GM19372 (cell line): ENCODE measurements around the gene CDK13.

Experiments used
- ATAC-seq: cut with Tn5 transposase; IDR thresholded peaks from one replicate; pipeline ENCODE4 v1.9.1; 2021; ENCODE audit warnings: mild to moderate bottlenecking, low read depth, moderate library complexity; ENCODE audit not compliant: unreplicated experiment

The CDK13 gene

DNA sequence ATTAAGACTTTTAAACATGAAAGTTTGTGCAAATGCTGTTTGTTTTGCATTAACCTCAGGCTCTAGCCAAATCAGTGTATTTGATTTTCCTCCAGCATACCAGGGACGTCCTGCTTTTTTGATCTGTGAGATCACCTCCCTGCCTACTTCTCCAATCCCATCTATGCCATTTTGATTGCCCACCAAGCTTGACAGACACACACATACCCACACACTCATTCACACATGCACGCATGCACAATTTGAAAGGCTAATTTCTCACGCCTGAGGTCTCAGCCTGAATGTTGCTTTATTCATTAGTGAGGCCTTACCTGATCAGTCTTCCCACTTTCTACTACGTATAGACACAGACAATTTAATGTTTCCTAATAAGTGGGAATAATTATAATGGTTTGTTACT lies 53.5 kb downstream of the CDK13 start:
- ATAC-seq = no peak

DNA sequence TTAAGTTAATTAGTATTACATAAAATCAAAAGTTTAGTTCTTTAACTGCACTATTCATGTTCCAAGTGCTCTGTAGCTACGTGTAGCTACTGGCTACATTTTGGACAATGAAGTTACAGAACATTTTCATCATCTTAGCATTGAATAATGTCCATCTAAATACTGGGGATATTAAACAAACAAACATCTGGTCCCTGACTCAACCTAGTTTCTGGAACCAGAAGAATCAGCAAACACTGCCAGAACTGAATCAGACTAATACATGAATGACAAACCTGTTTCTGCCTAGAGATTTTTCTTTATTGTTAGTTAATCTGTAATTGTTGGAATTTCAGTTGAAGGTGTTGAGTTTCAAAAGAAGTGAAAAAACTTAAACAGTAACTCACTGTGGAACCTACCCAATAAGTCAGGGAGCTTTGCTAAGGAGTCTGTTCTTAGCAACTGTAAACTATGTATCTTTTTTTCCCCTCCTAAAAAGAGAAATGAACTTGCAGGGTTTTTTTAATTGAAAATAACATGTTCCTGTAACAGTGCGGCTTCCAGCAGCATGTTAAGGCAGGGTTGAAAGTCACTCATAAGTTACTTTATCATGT lies 58.3 kb downstream of the CDK13 start:
- ATAC-seq = no peak

DNA sequence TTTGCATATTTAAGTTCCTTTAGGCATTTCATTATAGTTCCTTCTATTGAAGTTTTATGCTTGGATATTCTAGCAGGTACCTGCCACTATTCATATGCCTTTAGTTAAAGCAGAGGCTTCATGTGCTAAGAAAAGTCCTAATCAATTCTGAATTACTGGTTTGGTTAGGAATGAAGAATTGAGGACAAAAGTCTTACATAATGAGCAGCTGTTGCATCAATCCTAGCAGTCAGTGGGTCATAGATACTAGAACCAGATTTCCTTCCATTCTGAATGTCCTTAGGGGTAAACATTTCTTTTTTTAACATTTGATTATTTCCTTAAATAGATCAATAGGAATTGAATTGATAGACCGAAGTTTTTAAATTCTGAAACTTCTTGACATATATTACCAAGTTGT lies 59.2 kb downstream of the CDK13 start:
- ATAC-seq = no peak

DNA sequence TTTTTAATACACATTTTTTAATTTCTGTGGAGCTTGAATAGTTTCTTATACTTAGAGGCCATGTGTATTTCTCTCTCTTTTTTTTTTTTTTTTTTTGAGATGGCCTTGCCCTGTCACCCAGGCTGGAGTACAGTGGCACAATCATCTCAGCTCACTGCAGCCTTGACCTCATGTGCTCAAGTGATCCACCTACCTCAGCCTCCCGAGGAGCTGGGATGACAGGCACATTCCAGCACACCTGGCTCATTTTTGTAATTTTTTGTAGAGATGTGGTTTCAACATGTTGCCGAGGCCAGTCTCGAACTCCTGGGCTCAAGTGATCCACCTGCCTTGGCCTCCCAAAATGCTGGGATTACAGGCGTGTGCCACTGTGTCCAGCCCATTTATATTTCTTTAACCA lies 64.3 kb downstream of the CDK13 start:
- no peak for ATAC-seq

DNA sequence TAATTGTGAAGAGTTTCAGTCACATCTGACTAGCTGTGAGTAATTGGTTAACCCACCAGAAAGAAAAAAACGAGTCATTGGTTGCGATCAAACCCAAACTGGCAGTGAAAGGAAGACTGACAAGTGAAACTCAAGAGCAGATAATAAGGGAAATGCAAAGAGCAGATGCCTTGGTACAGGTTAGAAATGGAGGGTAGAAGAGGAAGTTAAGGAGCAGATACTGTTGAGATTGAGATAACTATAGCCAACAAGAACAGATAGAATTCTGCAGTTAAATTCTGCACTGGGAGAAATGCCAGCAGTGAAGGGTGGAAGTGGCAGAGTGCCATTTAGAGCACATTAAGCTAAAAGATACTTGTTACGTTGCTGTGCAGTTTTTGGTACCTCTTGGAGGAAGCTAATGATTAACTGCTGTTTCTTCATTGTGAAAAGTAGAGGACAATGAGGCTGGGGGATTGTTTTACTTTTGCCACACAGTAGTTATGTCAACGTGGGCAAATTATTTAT lies 65.8 kb downstream of the CDK13 start:
- ATAC-seq = peak; percentile 86

DNA sequence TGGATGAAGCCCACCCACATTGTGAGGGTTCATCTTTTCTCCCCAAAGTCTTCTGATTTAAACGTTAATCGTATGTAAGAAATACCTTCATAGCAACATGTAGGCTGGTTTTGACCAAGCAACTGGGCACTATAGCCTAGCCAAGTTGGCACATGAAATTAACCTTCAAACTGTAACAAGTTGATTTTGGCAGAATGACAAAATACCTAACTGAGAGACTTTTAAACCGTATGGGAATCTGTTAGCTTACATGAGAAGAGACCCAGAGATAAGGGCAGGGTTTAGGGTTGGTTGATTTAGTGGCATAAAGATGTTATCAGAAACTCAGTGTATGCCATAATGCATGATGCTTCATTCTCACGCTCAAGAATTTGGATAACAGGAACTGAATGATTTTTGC lies 69.5 kb downstream of the CDK13 start:
- ATAC-seq = no peak

DNA sequence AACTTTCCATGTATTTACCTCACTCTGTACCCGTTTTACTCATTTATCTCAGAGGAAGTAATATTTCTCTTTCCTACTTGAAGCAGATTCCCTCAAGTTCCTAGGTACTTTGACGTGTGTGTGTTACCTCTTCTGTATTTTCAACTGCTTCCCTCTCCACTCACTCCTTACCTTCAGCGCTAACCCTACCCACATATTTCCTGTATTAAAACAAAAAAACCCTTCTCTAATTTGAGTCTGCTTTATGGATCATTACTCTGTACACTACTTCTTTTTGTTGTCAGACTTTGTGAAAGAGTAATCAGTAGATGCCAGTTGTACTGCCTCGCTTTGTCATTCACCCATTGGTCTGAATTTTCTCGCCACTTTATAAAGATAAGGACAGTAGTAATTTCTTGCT lies 74.0 kb downstream of the CDK13 start:
- ATAC-seq = no peak

DNA sequence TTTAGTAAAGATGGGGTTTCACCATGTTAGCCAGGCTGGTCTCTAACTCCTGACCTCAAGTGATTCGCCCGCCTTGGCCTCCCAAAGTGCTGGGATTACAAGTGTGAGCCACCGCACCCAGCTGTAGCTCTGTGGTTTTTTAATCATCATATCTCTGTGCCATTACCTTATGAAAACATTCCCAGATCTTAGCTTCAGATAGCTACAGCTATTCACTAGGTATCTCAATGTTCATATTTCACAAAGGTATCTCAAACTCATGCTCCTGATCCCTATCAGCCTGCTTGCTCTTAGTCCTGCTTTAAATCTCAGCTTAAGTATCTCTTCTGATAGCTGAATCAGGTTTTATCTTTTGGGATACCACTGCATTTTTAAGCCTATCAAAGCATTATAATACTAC lies 74.8 kb downstream of the CDK13 start:
- ATAC-seq = no peak

DNA sequence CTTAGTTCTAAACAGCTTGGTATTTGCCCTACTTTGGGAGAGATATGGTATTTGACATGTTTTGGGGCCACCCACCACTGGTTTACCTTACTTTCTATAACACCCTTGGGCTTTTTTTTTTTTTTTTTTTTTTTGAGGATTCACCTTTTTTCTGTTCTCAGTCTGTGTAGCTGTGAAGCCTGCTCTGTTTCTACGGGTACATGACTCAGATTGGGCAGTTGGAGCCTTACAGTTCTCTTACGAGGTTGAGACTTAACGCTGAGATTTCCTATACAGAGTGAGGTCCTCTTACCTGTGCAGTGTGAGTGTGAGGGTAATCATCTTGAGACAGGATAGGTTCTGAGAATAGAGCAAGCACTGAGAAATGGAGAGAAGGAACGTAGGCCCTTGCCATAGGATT lies 77.5 kb downstream of the CDK13 start:
- no peak for ATAC-seq

DNA sequence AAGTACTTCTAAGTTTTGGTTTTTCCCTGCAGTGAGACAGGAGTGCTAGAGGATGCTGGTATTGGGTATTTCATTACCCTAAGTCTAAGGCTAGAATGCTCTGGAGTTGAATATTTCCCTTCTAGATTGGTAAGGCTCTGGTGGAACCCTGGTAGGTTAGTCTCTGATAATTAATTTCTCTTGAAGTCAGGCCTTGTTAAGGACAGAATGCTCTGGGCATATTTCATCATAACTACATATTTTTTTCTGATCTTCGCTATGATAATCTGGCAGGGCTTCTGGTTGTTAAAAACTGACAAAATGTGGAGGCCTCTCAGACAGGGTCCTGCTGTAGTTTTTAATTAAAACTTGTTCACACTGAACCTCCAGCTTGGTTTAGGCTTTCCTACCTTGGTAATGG lies 83.8 kb downstream of the CDK13 start:
- ATAC-seq = no peak

DNA sequence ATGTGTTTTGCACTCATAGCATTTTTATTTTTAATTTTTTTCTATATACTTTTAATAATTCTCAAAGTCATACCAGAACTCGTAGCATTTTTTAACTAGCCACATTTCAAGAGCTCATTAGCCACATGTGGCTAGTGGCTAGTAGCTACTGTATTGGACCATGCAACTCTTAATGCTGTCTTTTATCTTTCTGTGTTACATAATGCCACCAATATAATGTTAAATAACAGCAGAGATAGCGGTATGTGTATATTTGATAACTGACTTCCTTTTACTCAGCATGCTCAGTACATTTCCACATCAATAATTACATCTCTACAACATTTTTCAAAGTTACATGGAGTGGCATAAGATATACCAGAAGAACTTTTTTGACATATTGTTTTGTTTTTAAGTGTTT lies 91.4 kb downstream of the CDK13 start:
- no peak for ATAC-seq

DNA sequence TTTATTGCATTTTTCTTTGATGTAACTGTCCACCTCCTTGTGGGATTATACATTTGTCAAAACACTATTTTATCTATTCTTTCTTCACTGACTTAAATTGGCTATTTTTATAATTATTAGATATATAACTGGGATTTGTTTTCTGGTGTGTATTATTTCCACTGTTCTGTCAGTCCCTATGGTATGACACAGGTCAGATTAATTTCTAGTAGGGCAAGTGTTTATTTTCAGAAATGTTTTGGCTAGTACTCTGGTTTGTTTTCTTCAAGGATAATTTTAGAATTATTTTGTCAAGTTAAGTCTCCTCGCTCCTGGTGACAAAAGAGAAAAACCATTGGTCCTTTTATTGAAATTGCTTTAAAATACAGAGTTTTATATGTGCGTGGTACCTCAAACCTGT lies 93.1 kb downstream of the CDK13 start:
- ATAC-seq = no peak

DNA sequence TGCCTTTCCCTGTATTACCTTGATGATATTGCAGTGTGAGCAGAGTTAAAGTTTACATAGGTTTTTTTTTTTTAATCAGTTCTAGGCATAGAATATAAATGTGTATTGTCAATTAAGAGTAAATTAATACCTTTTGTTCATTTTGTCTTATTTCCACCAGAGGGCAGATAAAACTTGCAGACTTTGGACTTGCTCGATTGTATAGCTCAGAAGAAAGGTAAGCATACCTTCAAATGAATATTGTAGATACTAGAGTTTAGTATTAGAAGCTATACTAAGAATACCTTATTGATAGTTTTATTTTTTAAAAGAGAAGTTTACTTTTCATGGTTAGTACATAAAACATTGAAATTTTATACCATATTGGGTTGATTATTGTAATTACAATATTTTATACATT lies 97.6 kb downstream of the CDK13 start:
- ATAC-seq = no peak

DNA sequence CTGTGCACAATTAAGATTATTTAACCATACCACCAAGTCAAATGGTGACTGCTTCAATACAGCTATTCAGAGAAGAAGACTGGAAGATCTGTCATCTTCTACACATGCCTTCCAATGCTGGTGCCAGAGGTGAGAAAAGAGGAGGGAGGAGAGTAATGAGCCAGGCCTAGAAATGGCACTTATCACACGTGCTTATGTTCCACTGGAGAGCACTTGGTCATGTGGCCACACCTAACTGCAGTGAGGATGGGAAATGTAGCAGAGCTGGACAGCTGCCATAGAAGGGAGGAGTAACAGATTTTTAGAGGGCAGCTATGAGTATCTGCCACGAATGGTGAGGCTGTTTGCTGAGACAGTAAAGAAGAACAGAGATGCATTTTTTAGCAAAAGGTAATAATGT lies 107.2 kb downstream of the CDK13 start:
- no peak for ATAC-seq

DNA sequence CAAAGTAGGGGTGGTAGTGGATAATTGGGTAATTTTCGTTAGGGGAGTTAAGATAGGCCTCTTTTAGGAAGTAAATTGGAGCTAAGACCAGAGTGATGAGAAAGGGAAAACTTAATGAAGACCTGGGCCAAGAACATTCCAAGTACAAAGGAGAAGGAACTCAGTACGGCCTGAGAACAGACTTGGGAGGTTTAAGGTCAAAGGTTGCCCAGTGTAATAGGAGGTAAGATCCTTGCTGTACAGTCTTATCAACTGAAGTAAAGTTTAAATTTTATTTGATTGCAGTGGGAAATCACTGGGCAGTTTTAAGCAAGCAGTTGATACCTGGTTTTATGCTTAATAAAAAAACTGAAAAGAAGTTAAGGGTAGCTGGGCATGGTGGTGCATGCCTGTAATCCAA lies 108.0 kb downstream of the CDK13 start:
- ATAC-seq = no peak

DNA sequence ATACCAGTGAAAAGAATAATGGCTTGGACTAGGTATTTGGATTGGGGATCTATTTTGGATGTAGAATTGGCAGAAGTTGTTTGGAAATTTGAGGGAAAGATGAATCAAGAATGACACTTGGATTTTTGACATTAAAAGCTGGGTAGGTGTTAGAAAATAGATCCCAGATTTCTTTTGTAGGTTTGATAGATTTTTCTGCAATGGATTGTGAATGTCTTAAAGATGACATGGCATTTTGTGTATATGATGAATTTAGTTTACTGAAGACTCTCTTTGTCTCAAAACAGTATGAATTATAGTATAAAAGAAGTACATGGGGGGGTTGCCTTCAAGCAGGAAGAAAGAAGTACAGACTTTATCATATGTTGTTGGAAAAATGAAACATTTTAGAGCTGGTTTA lies 108.6 kb downstream of the CDK13 start:
- ATAC-seq = no peak

DNA sequence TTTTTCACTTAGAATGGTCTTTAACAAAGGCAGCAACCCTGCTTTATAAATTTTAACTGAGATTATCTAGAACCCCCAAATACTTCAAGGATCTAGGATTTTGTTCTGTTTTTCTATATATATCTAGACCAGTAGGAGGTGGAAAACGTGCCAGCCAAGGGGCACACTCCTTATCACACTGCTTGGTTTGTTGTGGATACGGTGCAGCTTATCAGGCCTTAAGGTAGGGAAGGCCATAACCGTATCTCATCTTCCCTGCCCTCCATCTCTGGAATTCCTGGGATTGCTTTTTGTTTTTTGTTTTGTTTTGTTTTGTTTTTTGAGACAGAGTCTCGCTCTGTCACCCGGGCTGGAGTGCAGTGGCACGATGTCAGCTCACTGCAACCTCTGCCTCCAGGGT lies 109.0 kb downstream of the CDK13 start:
- ATAC-seq = no peak

DNA sequence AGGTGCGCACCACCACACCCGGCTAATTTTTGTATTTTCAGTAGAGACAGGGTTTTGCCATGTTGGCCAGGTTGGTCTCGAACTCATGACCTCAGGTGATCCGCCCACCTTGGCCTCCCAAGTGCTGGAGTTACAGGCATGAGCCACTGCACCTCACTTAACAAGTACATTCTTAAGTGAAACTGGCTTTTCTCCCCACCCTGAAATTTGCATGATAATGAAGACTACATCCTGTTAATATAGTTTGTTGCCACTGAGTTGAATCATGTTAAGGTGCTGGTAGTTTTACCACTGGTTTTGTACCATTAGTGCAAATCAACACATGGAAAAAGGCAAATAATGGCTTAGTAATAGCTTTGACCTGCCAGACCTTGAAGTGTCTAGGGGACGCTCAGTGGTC lies 122.2 kb downstream of the CDK13 start:
- no peak for ATAC-seq

DNA sequence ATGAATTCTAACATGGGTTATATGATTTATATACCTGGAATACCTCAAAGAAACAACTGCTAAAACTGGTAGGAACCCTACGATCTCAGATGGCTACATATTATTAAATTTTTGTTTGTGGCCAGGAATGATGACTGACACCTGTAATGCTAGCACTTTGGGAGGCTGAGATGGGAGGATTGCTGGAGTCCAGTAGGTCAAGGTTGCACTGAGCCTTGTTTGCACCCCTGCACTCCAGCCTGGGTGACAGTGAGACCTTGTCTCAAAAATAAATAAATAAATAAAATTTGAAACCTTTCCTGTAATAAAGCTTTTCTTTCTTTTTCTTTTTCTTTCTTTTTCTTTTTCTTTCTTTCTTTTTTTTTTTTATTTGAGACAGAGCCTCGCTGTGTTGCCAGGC lies 123.2 kb downstream of the CDK13 start:
- no peak for ATAC-seq

DNA sequence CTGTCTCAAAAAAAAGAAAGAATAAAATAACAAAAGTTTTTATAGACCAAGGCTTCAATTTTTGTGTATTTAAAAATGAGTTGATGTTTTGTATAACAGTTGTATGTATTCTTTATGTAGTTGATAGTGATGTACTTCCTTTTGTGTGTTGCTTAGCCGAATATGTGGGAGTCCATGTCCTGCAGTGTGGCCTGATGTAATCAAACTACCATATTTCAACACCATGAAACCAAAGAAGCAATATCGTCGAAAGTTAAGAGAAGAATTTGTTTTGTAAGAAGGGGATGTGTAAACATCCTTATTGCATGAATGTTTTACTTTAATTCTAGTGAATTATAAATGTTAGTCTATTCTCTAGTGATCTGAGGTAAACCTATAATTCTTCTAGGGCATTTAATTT lies 127.8 kb downstream of the CDK13 start:
- no peak for ATAC-seq

DNA sequence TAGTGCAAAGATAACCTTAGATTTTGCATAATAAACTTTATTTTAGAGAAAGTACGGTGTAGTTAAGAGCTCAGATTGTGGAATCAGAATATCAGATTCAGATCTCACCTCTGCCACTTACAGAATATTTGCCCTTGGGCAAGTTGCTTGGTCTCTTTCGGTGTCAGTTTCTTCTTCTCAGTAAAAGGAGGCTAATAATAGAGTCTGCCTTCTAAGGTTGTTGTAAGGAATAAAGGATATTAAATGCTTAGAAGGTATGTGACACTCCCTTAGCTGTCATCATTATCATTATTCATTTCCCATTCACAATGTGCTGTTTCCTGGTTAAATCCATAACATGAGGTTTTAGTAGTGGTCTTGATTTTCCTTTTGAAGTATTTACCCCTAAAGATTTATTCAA lies 142.1 kb downstream of the CDK13 start:
- ATAC-seq = no peak

DNA sequence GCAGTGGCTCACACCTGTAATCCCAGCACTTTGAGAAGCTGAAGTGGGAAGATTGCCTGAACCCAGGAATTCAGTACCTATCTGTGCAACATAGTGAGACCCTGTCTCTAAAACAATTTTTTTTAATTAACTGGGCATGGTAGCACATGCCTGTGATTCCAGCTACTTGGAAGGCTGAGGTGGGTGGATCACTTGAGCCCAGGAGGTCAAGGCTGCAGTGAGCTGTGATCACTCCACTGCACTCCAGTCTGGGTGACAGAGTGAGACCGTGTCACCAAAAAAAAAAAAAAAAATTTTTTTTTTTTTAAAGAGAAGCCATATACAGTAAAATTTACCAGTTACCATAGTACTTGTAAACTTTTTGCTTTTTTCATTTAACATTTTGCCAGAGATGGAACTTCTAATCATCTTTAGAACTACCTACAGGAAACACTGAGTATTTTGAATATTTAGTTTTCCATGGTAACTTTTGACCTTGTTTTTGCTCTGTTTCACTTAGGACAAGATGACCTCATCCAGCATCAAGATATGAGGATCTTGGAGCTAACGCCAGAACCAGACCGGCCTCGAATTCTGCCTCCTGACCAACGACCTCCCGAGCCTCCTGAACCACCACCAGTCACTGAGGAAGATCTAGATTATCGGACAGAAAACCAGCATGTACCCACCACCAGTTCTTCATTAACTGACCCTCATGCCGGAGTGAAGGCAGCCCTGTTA lies 143.7 kb downstream of the CDK13 start:
- ATAC-seq = no peak
